Testis (tissue), 2 donors: ENCODE measurements around the gene MBLAC2.

Experiments
- POLR2A ChIP-seq: fragments of 450-650 bp; IDR thresholded peaks from one replicate; pipeline ENCODE4 v1.6.1; 2017; ENCODE audit warnings: antibody characterized with exemption, mild to moderate bottlenecking, moderate library complexity
- TF ChIP-seq, protein P1 (sequence below), 3 experiments: fragments of 450-650 bp in 2 of 3; fragments of 200-600 bp in 1 of 3; sonication (generic) in 1 of 3; IDR thresholded peaks; one replicate each; pipeline ENCODE4 v1.5.1; 2016 to 2019; ENCODE audit warnings: antibody characterized with exemption in 3 of 3, mild to moderate bottlenecking in 2 of 3, moderate library complexity in 1 of 3

DNA sequence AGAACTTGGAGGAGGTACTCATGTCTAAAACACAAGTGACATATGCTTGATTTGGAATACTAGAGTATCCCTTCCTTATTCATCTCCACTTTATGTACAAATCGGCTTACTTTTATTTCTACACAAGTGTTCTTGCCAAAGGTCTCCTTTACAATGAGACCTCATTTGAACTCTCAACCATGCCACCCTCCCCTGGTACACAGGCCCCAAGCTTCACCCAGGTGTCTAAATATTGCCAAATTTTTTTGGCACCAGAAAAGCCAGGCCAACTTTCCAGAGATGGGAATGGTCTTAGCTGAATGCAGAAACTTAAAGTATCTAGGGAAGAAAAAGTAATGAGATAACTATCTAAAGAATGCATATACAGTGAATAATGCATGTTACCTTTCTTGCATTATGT is 35.9 kb upstream of the MBLAC2 start:
- TF ChIP-seq, protein P1, sequence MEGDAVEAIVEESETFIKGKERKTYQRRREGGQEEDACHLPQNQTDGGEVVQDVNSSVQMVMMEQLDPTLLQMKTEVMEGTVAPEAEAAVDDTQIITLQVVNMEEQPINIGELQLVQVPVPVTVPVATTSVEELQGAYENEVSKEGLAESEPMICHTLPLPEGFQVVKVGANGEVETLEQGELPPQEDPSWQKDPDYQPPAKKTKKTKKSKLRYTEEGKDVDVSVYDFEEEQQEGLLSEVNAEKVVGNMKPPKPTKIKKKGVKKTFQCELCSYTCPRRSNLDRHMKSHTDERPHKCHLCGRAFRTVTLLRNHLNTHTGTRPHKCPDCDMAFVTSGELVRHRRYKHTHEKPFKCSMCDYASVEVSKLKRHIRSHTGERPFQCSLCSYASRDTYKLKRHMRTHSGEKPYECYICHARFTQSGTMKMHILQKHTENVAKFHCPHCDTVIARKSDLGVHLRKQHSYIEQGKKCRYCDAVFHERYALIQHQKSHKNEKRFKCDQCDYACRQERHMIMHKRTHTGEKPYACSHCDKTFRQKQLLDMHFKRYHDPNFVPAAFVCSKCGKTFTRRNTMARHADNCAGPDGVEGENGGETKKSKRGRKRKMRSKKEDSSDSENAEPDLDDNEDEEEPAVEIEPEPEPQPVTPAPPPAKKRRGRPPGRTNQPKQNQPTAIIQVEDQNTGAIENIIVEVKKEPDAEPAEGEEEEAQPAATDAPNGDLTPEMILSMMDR (IDR thresholded peaks at IDR 0.05) = no peak
- no peak for TF ChIP-seq POLR2A
